Osteocyte (in vitro differentiated cells): ENCODE measurements around the gene RAI14. TPM values are rescaled to one million over a fixed set of nuclear protein-coding genes. Genes with fewer than 3 reads are reported as not detected.

Experiments used
- DNase-seq: peaks from one replicate; pipeline ENCODE4 v3.0.0; 2021; ENCODE audit warnings: mixed read lengths; ENCODE audit not compliant: unreplicated experiment; ENCODE audit errors: extremely low spot score
- H3K27ac Mint-ChIP-seq: one replicate; pipeline ENCODE4 v1.8.0; 2021; ENCODE audit warnings: mild to moderate bottlenecking, mixed read lengths; ENCODE audit not compliant: unreplicated experiment
- H3K27me3 Mint-ChIP-seq: one replicate; pipeline ENCODE4 v1.8.0; 2021; ENCODE audit warnings: mixed read lengths; ENCODE audit not compliant: unreplicated experiment
- H3K36me3 Mint-ChIP-seq: one replicate; pipeline ENCODE4 v1.8.0; 2021; ENCODE audit warnings: mixed read lengths; ENCODE audit not compliant: unreplicated experiment
- H3K4me1 Mint-ChIP-seq: one replicate; pipeline ENCODE4 v1.8.0; 2021; ENCODE audit warnings: mixed read lengths; ENCODE audit not compliant: unreplicated experiment
- H3K4me3 Mint-ChIP-seq: one replicate; pipeline ENCODE4 v1.8.0; 2021; ENCODE audit warnings: mild to moderate bottlenecking, moderate library complexity, mixed read lengths; ENCODE audit not compliant: unreplicated experiment
- H3K9me3 Mint-ChIP-seq: one replicate; pipeline ENCODE4 v1.8.0; 2021; ENCODE audit warnings: mixed read lengths; ENCODE audit not compliant: unreplicated experiment
- total RNA-seq: library from RNA; stranded (reverse); gene quantifications from 2 replicates; pipeline ENCODE4 v1.2.1, GENCODE V29; 2021
- TF ChIP-seq, protein P1 (sequence below): fragments of 200-600 bp; sonication (generic); IDR thresholded peaks from 2 replicates; pipeline ENCODE4 v1.5.0; 2021; ENCODE audit warnings: antibody characterized with exemption, mild to moderate bottlenecking, moderate library complexity

RAI14 gene
- total RNA-seq, 1 donor from 2014 or later: 130 TPM

DNA sequence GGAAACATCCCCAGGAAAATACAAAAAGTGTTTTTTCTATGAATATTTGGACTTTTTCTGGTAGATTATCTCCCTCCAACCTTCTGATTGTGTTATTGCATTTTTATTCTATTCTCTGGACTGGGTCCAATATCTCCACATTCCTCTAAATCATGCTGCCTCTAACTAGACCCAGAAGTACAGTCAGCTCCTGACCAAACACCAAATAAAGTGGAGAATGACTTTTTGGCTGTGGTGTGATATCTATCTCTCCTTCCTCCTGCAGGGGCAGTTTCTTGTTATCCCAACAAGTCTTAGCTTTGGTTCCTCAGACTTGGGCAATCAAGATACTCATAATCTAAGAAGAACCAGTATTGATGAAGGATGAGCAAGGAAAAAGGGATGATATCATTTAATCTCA lies 3.2 kb upstream of the RAI14 start:
- Mint-ChIP-seq H3K4me1 (peaks cover 35% of the 10 kb centered on the region), H3K27me3 (no peaks in the 10 kb centered on the region), H3K9me3 (no peaks in the 10 kb centered on the region), H3K4me3 (no peak overlapping the region), H3K27ac (peak overlapping the region; percentile 3), H3K36me3 (peaks cover 2% of the 10 kb centered on the region)
- TF ChIP-seq, protein P1, sequence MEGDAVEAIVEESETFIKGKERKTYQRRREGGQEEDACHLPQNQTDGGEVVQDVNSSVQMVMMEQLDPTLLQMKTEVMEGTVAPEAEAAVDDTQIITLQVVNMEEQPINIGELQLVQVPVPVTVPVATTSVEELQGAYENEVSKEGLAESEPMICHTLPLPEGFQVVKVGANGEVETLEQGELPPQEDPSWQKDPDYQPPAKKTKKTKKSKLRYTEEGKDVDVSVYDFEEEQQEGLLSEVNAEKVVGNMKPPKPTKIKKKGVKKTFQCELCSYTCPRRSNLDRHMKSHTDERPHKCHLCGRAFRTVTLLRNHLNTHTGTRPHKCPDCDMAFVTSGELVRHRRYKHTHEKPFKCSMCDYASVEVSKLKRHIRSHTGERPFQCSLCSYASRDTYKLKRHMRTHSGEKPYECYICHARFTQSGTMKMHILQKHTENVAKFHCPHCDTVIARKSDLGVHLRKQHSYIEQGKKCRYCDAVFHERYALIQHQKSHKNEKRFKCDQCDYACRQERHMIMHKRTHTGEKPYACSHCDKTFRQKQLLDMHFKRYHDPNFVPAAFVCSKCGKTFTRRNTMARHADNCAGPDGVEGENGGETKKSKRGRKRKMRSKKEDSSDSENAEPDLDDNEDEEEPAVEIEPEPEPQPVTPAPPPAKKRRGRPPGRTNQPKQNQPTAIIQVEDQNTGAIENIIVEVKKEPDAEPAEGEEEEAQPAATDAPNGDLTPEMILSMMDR: no peak
- no peak for DNase-seq

DNA sequence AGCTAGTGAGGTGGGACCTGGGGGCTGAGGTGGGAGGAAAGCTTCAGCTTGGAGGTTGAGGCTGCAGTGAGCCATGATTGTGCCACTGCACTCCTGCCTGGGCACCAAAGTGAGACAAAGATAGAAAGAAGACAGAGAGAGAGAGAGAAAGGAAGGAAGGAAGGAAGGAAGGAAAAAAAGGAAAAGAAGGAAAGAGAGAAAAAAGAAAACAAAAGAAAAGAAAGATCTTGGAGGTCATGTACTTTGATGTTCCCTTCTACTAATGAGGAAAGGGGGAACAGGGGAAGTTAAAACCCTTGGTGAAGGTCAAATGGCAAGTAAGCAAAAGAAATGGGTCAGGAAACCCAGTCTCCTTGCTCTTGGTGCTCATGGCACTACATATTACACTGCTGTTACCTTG lies 2.4 kb upstream of the RAI14 start:
- TF ChIP-seq, protein P1: no peak
- no peak for DNase-seq
- Mint-ChIP-seq H3K27me3 (no peaks in the 10 kb centered on the region), H3K27ac (no peak overlapping the region), H3K4me1 (peaks cover 37% of the 10 kb centered on the region), H3K36me3 (peaks cover 2% of the 10 kb centered on the region), H3K9me3 (no peaks in the 10 kb centered on the region), H3K4me3 (no peak overlapping the region)

- no peaks in the 10 kb centered on the region for H3K27me3 Mint-ChIP-seq
- peak overlapping the region; percentile 89 for H3K27ac Mint-ChIP-seq
- TF ChIP-seq, protein P1: no peak
- no peaks in the 10 kb centered on the region for H3K9me3 Mint-ChIP-seq
- DNase-seq: no peak
- H3K36me3 Mint-ChIP-seq: peaks cover 2% of the 10 kb centered on the region
- H3K4me3 Mint-ChIP-seq: peak overlapping the region; percentile 84
- H3K4me1 Mint-ChIP-seq: peaks cover 46% of the 10 kb centered on the region
Measured at GRCh38 chr5:34655354-34655991, 655 bp upstream of the RAI14 start.

DNA sequence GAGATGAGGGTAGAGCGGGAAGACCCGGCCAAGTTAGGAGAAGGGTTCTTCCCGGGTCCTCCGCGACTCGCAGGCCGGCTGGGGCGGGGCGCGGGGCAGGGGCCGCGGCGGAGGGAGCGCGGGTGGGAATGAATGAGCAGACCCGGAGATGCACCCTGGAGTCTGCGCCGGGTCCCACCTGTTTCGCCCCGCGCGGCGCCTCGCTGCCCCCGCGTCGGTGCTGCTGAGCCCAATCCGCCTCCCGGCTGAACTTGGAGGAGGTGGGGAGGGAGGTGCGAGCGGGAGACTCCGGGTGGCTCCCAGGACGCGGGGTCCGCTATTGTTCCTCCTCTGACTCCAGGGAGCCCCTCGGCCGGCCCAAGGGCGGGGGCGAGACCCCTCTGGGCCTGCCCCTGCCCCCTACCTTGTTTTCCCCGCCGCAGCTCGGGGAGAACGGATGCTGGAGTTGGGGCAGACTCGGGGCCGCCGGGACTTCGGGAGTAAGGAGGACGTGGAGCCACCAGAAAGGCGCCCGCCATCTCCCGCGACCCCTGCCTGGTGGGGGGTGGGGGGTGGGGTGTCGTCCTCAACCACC lies 659 bp downstream of the RAI14 start:
- Mint-ChIP-seq H3K27me3 (no peaks in the 10 kb centered on the region), H3K36me3 (peaks cover 3% of the 10 kb centered on the region), H3K4me1 (peaks cover 49% of the 10 kb centered on the region), H3K27ac (peak overlapping the region; percentile 36), H3K9me3 (no peaks in the 10 kb centered on the region), H3K4me3 (peak overlapping the region; percentile 89)
- TF ChIP-seq, protein P1: no peak
- no peak for DNase-seq

- DNase-seq: no peak
Measured at GRCh38 chr5:34657274-34657921, 1.3 kb downstream of the RAI14 start.

More at GRCh38 chr5:34657274-34657921, 1.3 kb downstream of the RAI14 start:
- Mint-ChIP-seq H3K4me1 (peaks cover 48% of the 10 kb centered on the region), H3K9me3 (no peaks in the 10 kb centered on the region), H3K4me3 (peak overlapping the region; percentile 89), H3K27me3 (no peaks in the 10 kb centered on the region), H3K36me3 (peaks cover 6% of the 10 kb centered on the region), H3K27ac (peak overlapping the region; percentile 36)
- TF ChIP-seq, protein P1: no peak
